GM20000 (cell line): ENCODE data around the gene IL23A.
"Not testable (repeated sequence)": the region's sequence is repeated elsewhere in the genome, so short reads cannot be mapped to it uniquely, and the experiment has no call there.

Experiments used
- DNase-seq: peaks from one replicate; pipeline ENCODE4 v3.0.0; 2012; ENCODE audit warnings: low spot score
- CTCF ChIP-seq: IDR thresholded peaks from 2 replicates; pipeline ENCODE4 v1.5.1; 2012; ENCODE audit warnings: mild to moderate bottlenecking, control low read depth; ENCODE audit errors: extremely low read depth, missing control alignments

The IL23A gene

DNA sequence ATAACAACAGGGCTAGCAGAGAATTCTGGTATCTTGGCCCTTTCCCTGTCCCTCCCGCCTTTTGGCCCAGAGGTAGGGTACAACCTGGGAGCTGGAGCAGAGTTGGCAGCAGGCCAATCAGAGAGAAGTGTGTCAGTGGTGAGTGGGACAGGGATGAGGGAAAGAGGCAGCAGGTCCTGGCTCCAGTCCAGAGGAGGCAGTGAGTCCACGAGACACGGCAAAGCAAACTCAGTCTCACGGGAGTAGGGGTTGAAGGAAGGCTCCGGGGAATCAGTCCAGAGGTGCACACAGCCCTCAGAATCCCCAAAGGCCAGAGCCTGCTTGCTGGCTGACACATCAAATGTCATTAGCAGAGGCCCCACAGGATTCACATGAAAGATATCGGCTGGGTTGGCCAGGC lies 12.2 kb upstream of the IL23A start:
- no peak for DNase-seq
- no peak for TF ChIP-seq CTCF

- no peak for TF ChIP-seq CTCF
- DNase-seq, result no peak
Measured at GRCh38 chr12:56330936-56331490, 7.7 kb upstream of the IL23A start.

- TF ChIP-seq CTCF, result no peak
- DNase-seq, result no peak
Measured at GRCh38 chr12:56332512-56333196, 6.0 kb upstream of the IL23A start.

GRCh38 chr12:56333197-56333678 lies 5.4 kb upstream of the IL23A start:
- no peak for TF ChIP-seq CTCF
- DNase-seq, result no peak

DNA sequence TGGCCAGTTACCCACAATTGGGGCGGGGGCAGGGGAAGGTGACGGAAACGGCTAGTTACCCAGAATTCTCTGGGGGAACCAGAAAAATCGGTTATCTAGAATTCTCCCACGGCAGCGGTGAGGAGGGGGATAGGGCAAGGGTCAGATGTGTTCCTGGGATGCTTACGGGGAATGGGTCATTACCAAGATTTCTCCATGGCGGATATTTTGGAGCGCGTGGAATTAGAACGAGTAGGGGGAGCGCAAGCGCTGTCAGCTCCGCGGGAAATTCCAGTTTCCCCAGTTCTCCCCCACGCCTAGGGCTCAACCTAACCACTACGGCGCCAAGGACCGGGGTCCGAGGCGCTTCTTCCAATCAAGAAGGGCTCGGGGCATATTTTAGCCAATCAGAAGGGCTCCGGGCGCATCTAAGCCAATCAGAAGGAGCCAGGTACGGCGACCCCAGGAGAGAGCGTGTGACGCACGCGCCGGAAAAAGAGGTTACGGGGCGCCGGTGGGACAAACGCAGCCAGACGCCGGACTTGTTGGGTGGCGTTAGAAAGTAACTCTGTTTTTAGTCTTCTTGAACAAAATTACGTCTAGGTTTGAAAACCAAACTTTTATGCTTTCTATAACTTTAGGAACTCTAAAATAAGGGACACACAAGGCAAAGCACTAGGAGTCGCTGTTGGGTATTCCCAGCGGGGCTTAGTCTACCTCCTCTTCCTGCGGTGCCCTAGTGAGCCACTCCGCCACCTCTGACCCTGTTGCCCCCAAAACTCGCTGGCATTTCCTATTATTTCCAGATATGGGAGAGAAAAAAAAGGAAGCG lies 4.8 kb upstream of the IL23A start, which contains the start of gene PAN2:
Gene PAN2 (minus strand): TSS at position 322 of the 811 bp plus-strand sequence. CDS start 906 bp downstream, outside the sequence.
- TF ChIP-seq CTCF, result no peak
- DNase-seq, result peak; percentile 94

- DNase-seq, result no peak
- no peak for TF ChIP-seq CTCF
Measured at GRCh38 chr12:56334490-56334793, 4.2 kb upstream of the IL23A start.

GRCh38 chr12:56335527-56335926 lies 3.2 kb upstream of the IL23A start:
- not testable (repeated sequence) for DNase-seq
